Measurements from ENCODE around the gene EID1.

The EID1 gene

DNA sequence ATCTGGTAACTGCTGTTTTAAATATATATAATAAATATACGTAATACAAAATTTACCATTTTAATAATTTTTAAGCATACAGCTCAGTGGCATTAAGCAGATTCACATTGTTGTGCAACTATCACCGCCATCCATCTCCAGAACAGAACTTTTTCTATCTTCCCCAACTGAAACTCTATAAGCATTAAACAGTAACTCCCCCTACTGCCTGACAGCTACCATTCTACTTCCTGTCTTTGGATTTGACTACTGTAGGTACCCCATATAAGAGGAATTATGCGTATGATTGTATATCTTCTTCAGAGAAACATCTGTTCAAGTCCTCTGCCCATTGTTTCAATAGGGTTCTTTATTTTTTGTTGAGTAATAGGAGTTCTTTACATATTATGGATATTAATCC is 36.8 kb downstream of the EID1 start:
- in situ Hi-C loops (cut with MboI; ENCODE audit: low pct_unique_long_range_greater_than_20kb, low sequenced_read_pairs, unreplicated experiment): no loop called here
- no peak for TF ChIP-seq CTCF (IDR thresholded peaks at IDR 0.05; ENCODE audit: extremely low read depth, insufficient read depth, missing control alignments)
- DNase-seq (ENCODE audit: low spot score): no peak

DNA sequence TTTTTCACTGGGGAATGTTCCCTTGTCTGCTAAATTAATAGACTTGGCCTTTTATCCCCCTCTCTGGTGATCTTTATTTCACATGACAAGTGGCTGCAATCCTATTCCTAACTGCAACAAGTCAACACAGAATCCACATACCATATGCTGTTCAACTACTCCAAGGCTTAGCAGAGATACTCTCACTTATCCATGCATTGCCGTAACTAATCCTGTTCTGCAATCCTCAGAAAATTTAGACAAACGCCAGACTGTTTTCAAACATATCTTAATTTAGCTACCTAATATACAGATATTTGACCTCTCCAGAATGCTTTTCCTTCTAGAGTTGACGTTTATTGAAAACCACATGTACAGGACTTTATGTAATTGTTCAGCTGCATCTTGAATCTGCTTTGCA is 37.9 kb downstream of the EID1 start:
- DNase-seq (ENCODE audit: low spot score): no peak
- in situ Hi-C loops (cut with MboI; ENCODE audit: low pct_unique_long_range_greater_than_20kb, low sequenced_read_pairs, unreplicated experiment): no loop called here
- TF ChIP-seq CTCF (IDR thresholded peaks at IDR 0.05; ENCODE audit: extremely low read depth, insufficient read depth, missing control alignments): no peak

DNA sequence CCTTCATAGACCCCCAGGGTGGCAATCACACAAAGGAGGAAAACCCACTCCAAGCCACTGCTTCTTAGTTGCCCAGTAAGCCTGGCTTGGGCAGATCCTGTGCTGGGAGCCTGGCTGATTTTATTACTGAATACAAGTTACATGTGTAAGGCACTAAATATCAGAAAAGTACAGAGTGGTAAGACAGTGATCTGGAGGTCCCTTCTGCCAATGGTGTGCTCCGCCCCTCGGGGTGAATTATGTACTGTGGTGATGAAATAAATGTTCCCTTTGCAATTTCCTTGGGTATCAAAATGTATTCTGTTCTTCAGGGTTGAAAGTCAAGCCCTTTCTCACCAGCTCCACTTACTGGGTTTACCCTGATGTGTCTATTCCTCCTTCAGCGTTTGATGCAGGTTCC is 38.8 kb downstream of the EID1 start:
- no peak for TF ChIP-seq CTCF (IDR thresholded peaks at IDR 0.05; ENCODE audit: extremely low read depth, insufficient read depth, missing control alignments)
- in situ Hi-C loops (cut with MboI; ENCODE audit: low pct_unique_long_range_greater_than_20kb, low sequenced_read_pairs, unreplicated experiment): no loop called here
- DNase-seq (ENCODE audit: low spot score): no peak

GRCh38 chr15:48922046-48922445 is 44.1 kb downstream of the EID1 start:
- no peak for DNase-seq (ENCODE audit: low spot score)
- in situ Hi-C loops (cut with MboI; ENCODE audit: low pct_unique_long_range_greater_than_20kb, low sequenced_read_pairs, unreplicated experiment): no loop called here
- no peak for TF ChIP-seq CTCF (IDR thresholded peaks at IDR 0.05; ENCODE audit: extremely low read depth, insufficient read depth, missing control alignments)

DNA sequence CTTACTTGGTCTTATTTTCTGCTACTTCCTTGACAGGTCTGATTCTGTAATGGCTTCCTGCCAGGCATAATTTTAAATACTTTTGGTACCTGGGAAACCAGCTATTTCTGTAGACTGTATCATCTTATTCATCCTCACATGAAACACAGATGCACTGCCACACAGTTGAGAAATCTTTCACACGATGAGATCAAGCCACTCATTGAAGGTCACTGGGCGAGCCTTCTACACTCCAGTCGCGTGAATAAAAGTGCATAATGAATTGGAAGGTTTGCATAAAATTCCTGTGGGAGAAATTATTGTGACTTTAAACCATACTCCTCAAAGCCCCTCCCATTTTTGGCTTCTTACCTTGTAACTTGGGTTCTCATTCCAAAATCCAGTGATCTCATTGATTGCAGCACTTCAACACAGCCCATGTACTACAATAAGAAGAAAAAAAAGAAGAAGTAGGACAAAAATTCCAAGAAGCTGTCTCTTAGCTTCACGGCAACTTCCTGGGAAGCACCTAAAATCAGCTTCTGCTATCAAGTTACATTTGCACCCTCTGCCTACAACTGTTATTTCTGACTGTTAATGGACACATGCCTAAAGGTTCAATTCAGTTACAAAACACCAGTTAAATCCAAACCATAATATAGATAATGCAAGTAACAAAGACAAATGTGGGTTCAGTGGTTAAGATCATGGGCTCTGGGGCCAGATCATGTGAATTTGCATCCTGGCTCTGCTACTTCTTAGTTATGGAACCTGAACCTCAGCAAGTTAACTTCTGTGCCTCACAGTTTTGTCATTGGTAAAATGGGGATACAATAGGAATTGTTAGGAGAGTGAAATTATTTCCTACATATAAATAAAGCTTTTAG is 46.8 kb downstream of the EID1 start:
- in situ Hi-C loops (cut with MboI; ENCODE audit: low pct_unique_long_range_greater_than_20kb, low sequenced_read_pairs, unreplicated experiment): no loop called here
- DNase-seq (ENCODE audit: low spot score): no peak
- no peak for TF ChIP-seq CTCF (IDR thresholded peaks at IDR 0.05; ENCODE audit: extremely low read depth, insufficient read depth, missing control alignments)

GRCh38 chr15:48925714-48926223 is 47.8 kb downstream of the EID1 start:
- TF ChIP-seq CTCF (IDR thresholded peaks at IDR 0.05; ENCODE audit: extremely low read depth, insufficient read depth, missing control alignments): no peak
- no peak for DNase-seq (ENCODE audit: low spot score)
- in situ Hi-C loops (cut with MboI; ENCODE audit: low pct_unique_long_range_greater_than_20kb, low sequenced_read_pairs, unreplicated experiment): no loop called here
